Measurements from ENCODE around the gene LRRC8D.
"Not testable (repeated sequence)": the region's sequence is repeated elsewhere in the genome, so short reads cannot be mapped to it uniquely, and the experiment has no call there.

Gene LRRC8D

GRCh38 chr1:89965193-89965768 is 144.4 kb downstream of the LRRC8D start:
- no peak for DNase-seq

- DNase-seq = no peak
Measured at GRCh38 chr1:89966656-89967055, 145.8 kb downstream of the LRRC8D start.

GRCh38 chr1:89971600-89971999 is 150.8 kb downstream of the LRRC8D start:
- no peak for DNase-seq

- no peak for DNase-seq
Measured at GRCh38 chr1:89972024-89972423, 151.2 kb downstream of the LRRC8D start.

- no peak for DNase-seq
Measured at GRCh38 chr1:89973471-89974127, 152.8 kb downstream of the LRRC8D start.

- DNase-seq = no peak
Measured at GRCh38 chr1:89974256-89974655, 153.4 kb downstream of the LRRC8D start.

- no peak for DNase-seq
Measured at GRCh38 chr1:89974696-89975470, 154.1 kb downstream of the LRRC8D start.

GRCh38 chr1:89975540-89976125 is 154.8 kb downstream of the LRRC8D start:
- DNase-seq = no peak

- DNase-seq = no peak
Measured at GRCh38 chr1:89978755-89979154, 157.9 kb downstream of the LRRC8D start.

- no peak for DNase-seq
Measured at GRCh38 chr1:89980605-89981004, 159.8 kb downstream of the LRRC8D start.

- not testable (repeated sequence) for DNase-seq
Measured at GRCh38 chr1:89982846-89983245, 162.0 kb downstream of the LRRC8D start.

GRCh38 chr1:89984564-89985116 is 163.8 kb downstream of the LRRC8D start:
- DNase-seq = not testable (repeated sequence)

GRCh38 chr1:89986020-89986419 is 165.2 kb downstream of the LRRC8D start:
- DNase-seq = no peak
